ENCODE data around the gene PRRX1.

The PRRX1 gene

GRCh38 chr1:170692866-170693575 lies 29.1 kb downstream of the PRRX1 start:
- DNase-seq (ENCODE audit: low spot score) = peak; percentile 57

- no peak for DNase-seq (ENCODE audit: low spot score)
Observed at GRCh38 chr1:170694172-170694926, 30.4 kb downstream of the PRRX1 start.

GRCh38 chr1:170695955-170696590 lies 32.1 kb downstream of the PRRX1 start:
- no peak for DNase-seq (ENCODE audit: low spot score)

- DNase-seq (ENCODE audit: low spot score) = no peak
Observed at GRCh38 chr1:170696591-170697290, 32.8 kb downstream of the PRRX1 start.

- no peak for DNase-seq (ENCODE audit: low spot score)
Observed at GRCh38 chr1:170697316-170697715, 33.4 kb downstream of the PRRX1 start.

GRCh38 chr1:170698301-170699275 lies 34.7 kb downstream of the PRRX1 start:
- peak; percentile 59 for DNase-seq (ENCODE audit: low spot score)

- DNase-seq (ENCODE audit: low spot score) = no peak
Observed at GRCh38 chr1:170699696-170700095, 35.8 kb downstream of the PRRX1 start.

GRCh38 chr1:170700842-170701615 lies 37.1 kb downstream of the PRRX1 start:
- peak; percentile 25 for DNase-seq (ENCODE audit: low spot score)

- no peak for DNase-seq (ENCODE audit: low spot score)
Observed at GRCh38 chr1:170701962-170702361, 38.0 kb downstream of the PRRX1 start.

- no peak for DNase-seq (ENCODE audit: low spot score)
Observed at GRCh38 chr1:170703591-170703990, 39.7 kb downstream of the PRRX1 start.

- no peak for DNase-seq (ENCODE audit: low spot score)
Observed at GRCh38 chr1:170704256-170704655, 40.3 kb downstream of the PRRX1 start.

GRCh38 chr1:170705981-170706380 lies 42.0 kb downstream of the PRRX1 start:
- DNase-seq (ENCODE audit: low spot score) = no peak

GRCh38 chr1:170707117-170707516 lies 43.2 kb downstream of the PRRX1 start:
- DNase-seq (ENCODE audit: low spot score) = no peak

GRCh38 chr1:170707959-170708655 lies 44.2 kb downstream of the PRRX1 start:
- peak; percentile 90 for DNase-seq (ENCODE audit: low spot score)

- peak; percentile 74 for DNase-seq (ENCODE audit: low spot score)
Observed at GRCh38 chr1:170711682-170712081, 47.8 kb downstream of the PRRX1 start.

- no peak for DNase-seq (ENCODE audit: low spot score)
Observed at GRCh38 chr1:170714163-170714562, 50.2 kb downstream of the PRRX1 start.

GRCh38 chr1:170714938-170715337 lies 51.0 kb downstream of the PRRX1 start:
- DNase-seq (ENCODE audit: low spot score) = no peak

GRCh38 chr1:170716835-170717429 lies 53.0 kb downstream of the PRRX1 start:
- no peak for DNase-seq (ENCODE audit: low spot score)

GRCh38 chr1:170720661-170721060 lies 56.7 kb downstream of the PRRX1 start:
- DNase-seq (ENCODE audit: low spot score) = no peak
